ENCODE data around the gene ALK. TPM values are rescaled to one million over a fixed set of nuclear protein-coding genes. Genes with fewer than 3 reads are reported as not detected.

Gene ALK
- total RNA-seq, 1 donor from 2014 or later: 9.6 TPM

- no peak overlapping the region for H3K4me3 Mint-ChIP-seq (ENCODE audit: unreplicated experiment)
- peaks cover 5% of the 10 kb centered on the region for H3K9me3 Mint-ChIP-seq (ENCODE audit: unreplicated experiment)
- H3K4me1 Mint-ChIP-seq (ENCODE audit: low read depth, unreplicated experiment): peaks cover 4% of the 10 kb centered on the region
- H3K36me3 Mint-ChIP-seq (ENCODE audit: unreplicated experiment): no peaks in the 10 kb centered on the region
- H3K27ac Mint-ChIP-seq (ENCODE audit: unreplicated experiment): no peak overlapping the region
- no peak for DNase-seq
- TF ChIP-seq, protein P1, sequence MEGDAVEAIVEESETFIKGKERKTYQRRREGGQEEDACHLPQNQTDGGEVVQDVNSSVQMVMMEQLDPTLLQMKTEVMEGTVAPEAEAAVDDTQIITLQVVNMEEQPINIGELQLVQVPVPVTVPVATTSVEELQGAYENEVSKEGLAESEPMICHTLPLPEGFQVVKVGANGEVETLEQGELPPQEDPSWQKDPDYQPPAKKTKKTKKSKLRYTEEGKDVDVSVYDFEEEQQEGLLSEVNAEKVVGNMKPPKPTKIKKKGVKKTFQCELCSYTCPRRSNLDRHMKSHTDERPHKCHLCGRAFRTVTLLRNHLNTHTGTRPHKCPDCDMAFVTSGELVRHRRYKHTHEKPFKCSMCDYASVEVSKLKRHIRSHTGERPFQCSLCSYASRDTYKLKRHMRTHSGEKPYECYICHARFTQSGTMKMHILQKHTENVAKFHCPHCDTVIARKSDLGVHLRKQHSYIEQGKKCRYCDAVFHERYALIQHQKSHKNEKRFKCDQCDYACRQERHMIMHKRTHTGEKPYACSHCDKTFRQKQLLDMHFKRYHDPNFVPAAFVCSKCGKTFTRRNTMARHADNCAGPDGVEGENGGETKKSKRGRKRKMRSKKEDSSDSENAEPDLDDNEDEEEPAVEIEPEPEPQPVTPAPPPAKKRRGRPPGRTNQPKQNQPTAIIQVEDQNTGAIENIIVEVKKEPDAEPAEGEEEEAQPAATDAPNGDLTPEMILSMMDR (IDR thresholded peaks at IDR 0.05; ENCODE audit: partially characterized antibody, unreplicated experiment): no peak
- no peaks in the 10 kb centered on the region for H3K27me3 Mint-ChIP-seq (ENCODE audit: unreplicated experiment)
Observed at GRCh38 chr2:29578084-29578598, 343.2 kb downstream of the ALK start.

GRCh38 chr2:29576231-29576630 is 345.2 kb downstream of the ALK start:
- no peak for DNase-seq
- Mint-ChIP-seq H3K27me3 (ENCODE audit: unreplicated experiment) (no peaks in the 10 kb centered on the region), H3K27ac (ENCODE audit: unreplicated experiment) (no peak overlapping the region), H3K36me3 (ENCODE audit: unreplicated experiment) (no peaks in the 10 kb centered on the region), H3K4me3 (ENCODE audit: unreplicated experiment) (no peak overlapping the region), H3K4me1 (ENCODE audit: low read depth, unreplicated experiment) (peaks cover 4% of the 10 kb centered on the region), H3K9me3 (ENCODE audit: unreplicated experiment) (peaks cover 5% of the 10 kb centered on the region)
- TF ChIP-seq, protein P1 (IDR thresholded peaks at IDR 0.05; ENCODE audit: partially characterized antibody, unreplicated experiment): no peak

DNA sequence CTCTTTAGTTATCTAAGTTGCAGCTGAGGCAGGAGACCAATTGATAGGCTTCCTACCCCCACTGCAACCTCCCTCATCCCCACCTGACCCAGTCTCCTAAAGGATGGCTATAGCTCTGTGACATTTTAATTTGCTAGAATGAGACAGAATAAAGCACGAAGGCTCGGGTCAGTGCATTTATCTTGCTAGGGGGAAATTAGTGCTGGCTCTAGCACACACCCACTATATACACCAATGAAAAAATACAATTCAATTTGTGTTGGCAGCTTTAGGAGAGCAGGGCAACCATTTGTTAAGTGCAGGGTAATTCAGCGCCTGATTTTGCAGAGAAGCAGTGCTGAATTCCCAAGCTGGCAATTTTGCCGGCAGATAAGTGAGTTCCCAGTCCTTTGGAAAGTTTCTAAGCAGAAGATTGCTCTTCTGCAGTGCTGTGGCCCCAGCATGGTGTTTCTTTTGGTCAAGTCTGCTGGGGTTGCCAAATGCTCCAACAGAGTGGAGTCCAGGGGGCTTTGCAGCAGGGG is 346.0 kb downstream of the ALK start:
- Mint-ChIP-seq H3K36me3 (ENCODE audit: unreplicated experiment) (no peaks in the 10 kb centered on the region), H3K27ac (ENCODE audit: unreplicated experiment) (no peak overlapping the region), H3K4me3 (ENCODE audit: unreplicated experiment) (no peak overlapping the region), H3K4me1 (ENCODE audit: low read depth, unreplicated experiment) (peaks cover 4% of the 10 kb centered on the region), H3K27me3 (ENCODE audit: unreplicated experiment) (no peaks in the 10 kb centered on the region), H3K9me3 (ENCODE audit: unreplicated experiment) (peaks cover 5% of the 10 kb centered on the region)
- TF ChIP-seq, protein P1 (IDR thresholded peaks at IDR 0.05; ENCODE audit: partially characterized antibody, unreplicated experiment): no peak
- no peak for DNase-seq

GRCh38 chr2:29573612-29574011 is 347.8 kb downstream of the ALK start:
- Mint-ChIP-seq H3K27ac (ENCODE audit: unreplicated experiment) (no peak overlapping the region), H3K36me3 (ENCODE audit: unreplicated experiment) (no peaks in the 10 kb centered on the region), H3K9me3 (ENCODE audit: unreplicated experiment) (peaks cover 5% of the 10 kb centered on the region), H3K27me3 (ENCODE audit: unreplicated experiment) (no peaks in the 10 kb centered on the region), H3K4me1 (ENCODE audit: low read depth, unreplicated experiment) (peaks cover 4% of the 10 kb centered on the region), H3K4me3 (ENCODE audit: unreplicated experiment) (no peak overlapping the region)
- TF ChIP-seq, protein P1 (IDR thresholded peaks at IDR 0.05; ENCODE audit: partially characterized antibody, unreplicated experiment): no peak
- no peak for DNase-seq

DNA sequence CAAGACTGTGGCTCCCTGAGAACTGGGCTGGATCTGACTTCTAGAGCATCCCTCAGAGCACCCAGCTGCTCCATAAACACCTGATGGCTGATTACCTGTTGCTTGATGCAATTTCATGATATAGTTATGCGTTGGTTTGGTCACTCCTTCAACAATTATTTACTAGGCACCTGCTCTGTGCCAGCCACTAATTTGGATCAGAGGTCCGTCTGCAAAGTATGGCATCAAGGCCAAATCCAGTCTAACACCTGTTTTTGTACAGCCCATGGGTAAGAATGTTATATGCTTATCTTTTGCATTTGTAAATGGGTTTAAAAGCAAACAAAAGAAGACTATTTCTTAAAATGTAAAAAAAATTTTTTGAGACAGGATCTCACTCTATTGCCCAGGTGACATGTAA is 348.2 kb downstream of the ALK start:
- TF ChIP-seq, protein P1 (IDR thresholded peaks at IDR 0.05; ENCODE audit: partially characterized antibody, unreplicated experiment): no peak
- no peaks in the 10 kb centered on the region for H3K27me3 Mint-ChIP-seq (ENCODE audit: unreplicated experiment)
- H3K36me3 Mint-ChIP-seq (ENCODE audit: unreplicated experiment): no peaks in the 10 kb centered on the region
- no peak overlapping the region for H3K4me3 Mint-ChIP-seq (ENCODE audit: unreplicated experiment)
- no peak overlapping the region for H3K27ac Mint-ChIP-seq (ENCODE audit: unreplicated experiment)
- no peak for DNase-seq
- peaks cover 7% of the 10 kb centered on the region for H3K4me1 Mint-ChIP-seq (ENCODE audit: low read depth, unreplicated experiment)
- peaks cover 4% of the 10 kb centered on the region for H3K9me3 Mint-ChIP-seq (ENCODE audit: unreplicated experiment)

Measured in glutamatergic neuron (in vitro differentiated cells).